ENCODE results near the gene HEXB.

The HEXB gene

GRCh38 chr5:74660873-74661272 lies 24.2 kb upstream of the HEXB start:
- Histone ChIP-seq H3K4me3 (replicated peaks; ENCODE audit: insufficient read depth, low read length) (no peak overlapping the region), H3K27me3 (ENCODE audit: insufficient read depth, poor library complexity, severe bottlenecking) (no peaks in the 10 kb centered on the region), H3K27ac (replicated peaks) (no peak overlapping the region)
- no peak for DNase-seq (ENCODE audit: low read depth in 1 of 2, low spot score in 1 of 2)
- TF ChIP-seq REST (IDR thresholded peaks at IDR 0.05; ENCODE audit: insufficient replicate concordance, low read depth) (no peak), SPI1 (IDR thresholded peaks at IDR 0.05; ENCODE audit: borderline replicate concordance, low read depth) (no peak), GABPA (IDR thresholded peaks at IDR 0.05; ENCODE audit: low read depth) (no peak), CTCF (IDR thresholded peaks at IDR 0.05; ENCODE audit: insufficient read depth, low read length) (no peak), POLR2AphosphoS5 (IDR thresholded peaks at IDR 0.05; ENCODE audit: low read depth) (no peak)

- no peak for TF ChIP-seq POLR2AphosphoS5 (IDR thresholded peaks at IDR 0.05; ENCODE audit: low read depth)
- TF ChIP-seq CTCF (IDR thresholded peaks at IDR 0.05; ENCODE audit: insufficient read depth, low read length) = no peak
- TF ChIP-seq GABPA (IDR thresholded peaks at IDR 0.05; ENCODE audit: low read depth) = no peak
- no peak for TF ChIP-seq SPI1 (IDR thresholded peaks at IDR 0.05; ENCODE audit: borderline replicate concordance, low read depth)
- no peak for TF ChIP-seq REST (IDR thresholded peaks at IDR 0.05; ENCODE audit: insufficient replicate concordance, low read depth)
- Histone ChIP-seq H3K27me3 (ENCODE audit: insufficient read depth, poor library complexity, severe bottlenecking) (no peaks in the 10 kb centered on the region), H3K4me3 (replicated peaks; ENCODE audit: insufficient read depth, low read length) (no peak overlapping the region), H3K27ac (replicated peaks) (no peak overlapping the region)
- DNase-seq (ENCODE audit: low read depth in 1 of 2, low spot score in 1 of 2) = no peak
Measured at GRCh38 chr5:74664551-74664950, 20.5 kb upstream of the HEXB start.

GRCh38 chr5:74665273-74665672 lies 19.8 kb upstream of the HEXB start:
- no peak for DNase-seq (ENCODE audit: low read depth in 1 of 2, low spot score in 1 of 2)
- Histone ChIP-seq H3K27ac (replicated peaks) (no peak overlapping the region), H3K27me3 (ENCODE audit: insufficient read depth, poor library complexity, severe bottlenecking) (no peaks in the 10 kb centered on the region), H3K4me3 (replicated peaks; ENCODE audit: insufficient read depth, low read length) (no peak overlapping the region)
- TF ChIP-seq REST (IDR thresholded peaks at IDR 0.05; ENCODE audit: insufficient replicate concordance, low read depth) (no peak), GABPA (IDR thresholded peaks at IDR 0.05; ENCODE audit: low read depth) (no peak), CTCF (IDR thresholded peaks at IDR 0.05; ENCODE audit: insufficient read depth, low read length) (no peak), SPI1 (IDR thresholded peaks at IDR 0.05; ENCODE audit: borderline replicate concordance, low read depth) (no peak), POLR2AphosphoS5 (IDR thresholded peaks at IDR 0.05; ENCODE audit: low read depth) (no peak)
